Measurements from ENCODE around the gene ZFYVE28. TPM values are rescaled to one million over a fixed set of nuclear protein-coding genes. Genes with fewer than 3 reads are reported as not detected.

Gene ZFYVE28
- polyA plus RNA-seq, 6 donors from 2014 or later = 0.71 to 2.9 (median 1.4) TPM

GRCh38 chr4:2417226-2417764, 1.1 kb downstream of the ZFYVE28 start:
- peak; percentile 12 for DNase-seq
- H3K27me3 Mint-ChIP-seq = peaks cover 46 to 78% (median 57%) of the 10 kb centered on the region in 3 donors
- H3K9me3 Mint-ChIP-seq = no peaks in the 10 kb centered on the region
- H3K4me1 Mint-ChIP-seq = peaks cover 36 to 59% (median 58%) of the 10 kb centered on the region in 3 donors
- no peak for ATAC-seq (ENCODE audit: low read depth in 2 of 2)
- H3K4me3 Mint-ChIP-seq = peak overlapping the region; percentile 80 to 93 (median 88)
- H3K27ac Mint-ChIP-seq = peak overlapping the region in 1 of 6 donors; percentile 81
- no peaks in the 10 kb centered on the region for H3K36me3 Mint-ChIP-seq

- H3K27ac Mint-ChIP-seq = peak overlapping the region in 2 of 6 donors; percentile 28 to 51
- H3K9me3 Mint-ChIP-seq = no peaks in the 10 kb centered on the region
- H3K36me3 Mint-ChIP-seq = no peaks in the 10 kb centered on the region
- peaks cover 45 to 76% (median 57%) of the 10 kb centered on the region in 3 donors for H3K27me3 Mint-ChIP-seq
- ATAC-seq (ENCODE audit: low read depth in 2 of 2) (no peak), DNase-seq (peak; percentile 14)
- H3K4me1 Mint-ChIP-seq = peaks cover 33 to 56% (median 55%) of the 10 kb centered on the region in 3 donors
- H3K4me3 Mint-ChIP-seq = peak overlapping the region; percentile 54 to 88 (median 74)
These were observed 1.8 kb downstream of the ZFYVE28 start for GRCh38 chr4:2416564-2417225.

DNA sequence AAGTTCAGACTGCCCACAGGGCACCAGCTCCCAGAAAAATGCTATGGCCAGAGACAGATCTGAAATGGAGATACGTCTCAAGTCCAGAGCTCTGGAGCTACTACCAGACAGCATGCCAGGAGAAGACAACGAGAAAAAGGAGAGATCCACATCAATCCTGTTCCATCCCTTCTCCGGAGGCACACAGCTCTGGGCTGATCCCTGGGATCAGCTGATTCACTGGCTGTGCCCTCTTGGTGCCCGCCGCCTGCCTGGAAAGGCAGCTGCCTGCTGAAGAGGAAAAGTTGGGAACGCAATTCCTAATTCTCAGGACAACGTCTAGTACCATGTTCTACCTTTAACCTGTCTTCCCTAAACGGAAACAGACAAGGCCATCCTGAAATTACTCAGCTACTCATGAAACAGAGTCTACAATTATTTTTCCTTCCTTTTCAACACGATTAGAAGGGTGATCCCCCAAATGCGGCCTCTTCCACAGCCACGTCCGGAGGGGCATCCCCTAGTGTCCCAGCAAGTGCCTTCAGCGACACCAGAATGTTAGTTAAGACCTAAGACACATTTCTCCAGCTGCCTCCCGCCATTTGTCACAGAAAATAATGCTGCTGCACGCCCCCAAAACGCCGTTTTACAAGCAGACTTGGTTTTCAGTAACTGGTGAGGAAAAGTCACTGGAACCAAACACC, 2.4 kb downstream of the ZFYVE28 start:
- no peak for DNase-seq
- peaks cover 33 to 55% (median 53%) of the 10 kb centered on the region in 3 donors for H3K4me1 Mint-ChIP-seq
- peaks cover 45 to 79% (median 63%) of the 10 kb centered on the region in 3 donors for H3K27me3 Mint-ChIP-seq

GRCh38 chr4:2415213-2415612, 3.2 kb downstream of the ZFYVE28 start:
- Mint-ChIP-seq H3K4me3 (peak overlapping the region in 2 of 8 donors; percentile 22 to 70), H3K4me1 (peaks cover 32 to 53% (median 48%) of the 10 kb centered on the region in 3 donors), H3K36me3 (no peaks in the 10 kb centered on the region), H3K27ac (no peak overlapping the region), H3K9me3 (no peaks in the 10 kb centered on the region), H3K27me3 (peaks cover 45 to 79% (median 63%) of the 10 kb centered on the region in 3 donors)
- DNase-seq = no peak
- no peak for ATAC-seq (ENCODE audit: low read depth in 2 of 2)

More for the DNA sequence above, 2.4 kb downstream of the ZFYVE28 start:
- ATAC-seq (ENCODE audit: low read depth in 2 of 2) = no peak
- Mint-ChIP-seq H3K4me3 (peak overlapping the region; percentile 54 to 88 (median 74)), H3K27ac (peak overlapping the region in 2 of 6 donors; percentile 28 to 51), H3K36me3 (no peaks in the 10 kb centered on the region), H3K9me3 (no peaks in the 10 kb centered on the region)

- Mint-ChIP-seq H3K4me3 (peak overlapping the region in 6 of 8 donors; percentile 10 to 91 (median 82)), H3K36me3 (no peaks in the 10 kb centered on the region), H3K27ac (peak overlapping the region in 1 of 6 donors; percentile 9), H3K9me3 (no peaks in the 10 kb centered on the region), H3K27me3 (peaks cover 44 to 72% (median 67%) of the 10 kb centered on the region in 3 donors), H3K4me1 (peaks cover 22 to 41% (median 36%) of the 10 kb centered on the region in 3 donors)
- ATAC-seq (ENCODE audit: low read depth in 2 of 2) (no peak), DNase-seq (no peak)
These were observed 4.4 kb downstream of the ZFYVE28 start for GRCh38 chr4:2413821-2414610.

DNA sequence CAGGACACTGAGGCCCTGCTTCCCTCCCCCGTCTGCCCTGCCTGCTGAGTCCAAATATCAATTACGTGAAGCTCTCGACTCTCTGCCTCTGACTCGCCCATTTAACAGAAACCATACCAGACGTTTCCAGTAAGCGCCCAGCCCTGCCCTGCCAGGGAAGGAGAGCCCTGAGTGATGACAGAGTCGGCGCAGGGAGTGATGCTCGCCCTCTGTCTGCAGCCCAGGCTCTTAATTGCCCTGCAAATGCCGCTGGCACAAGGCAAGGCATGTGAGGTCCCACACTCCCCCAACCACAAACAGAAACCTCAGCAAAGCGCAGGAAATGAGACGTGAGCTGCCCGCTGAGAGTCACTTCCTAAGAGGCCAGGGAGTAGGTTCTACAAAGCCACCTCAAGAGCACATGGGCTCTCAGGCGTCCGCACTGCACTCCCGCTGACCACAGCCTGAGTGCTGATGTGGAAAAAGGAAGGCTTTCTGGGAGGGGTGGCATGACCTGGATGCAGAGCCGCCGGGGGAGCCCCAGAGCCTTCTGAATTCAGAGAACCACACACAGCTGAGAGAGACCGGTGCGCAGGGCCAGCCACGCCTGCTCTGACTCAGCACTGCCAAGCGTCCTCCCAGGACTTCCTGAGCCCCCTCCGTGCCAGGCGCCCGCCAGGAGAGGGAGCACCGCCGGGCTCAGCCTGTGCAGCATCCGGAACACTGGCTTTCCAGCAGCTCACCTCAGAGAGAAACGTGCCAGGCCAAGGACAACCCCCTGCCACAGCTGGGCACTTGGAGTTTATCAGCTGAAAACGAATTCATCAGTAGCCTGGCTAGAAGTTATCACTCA, 5.3 kb downstream of the ZFYVE28 start:
- Mint-ChIP-seq H3K4me1 (peaks cover 19 to 40% (median 34%) of the 10 kb centered on the region in 3 donors), H3K27me3 (peaks cover 43 to 76% (median 69%) of the 10 kb centered on the region in 3 donors), H3K36me3 (no peaks in the 10 kb centered on the region), H3K27ac (peak overlapping the region in 4 of 6 donors; percentile 18 to 72 (median 44)), H3K9me3 (no peaks in the 10 kb centered on the region), H3K4me3 (peak overlapping the region; percentile 76 to 91 (median 85))
- ATAC-seq (ENCODE audit: low read depth in 2 of 2) = peak; percentile 67 to 73
- peak; percentile 58 for DNase-seq

- H3K36me3 Mint-ChIP-seq = no peaks in the 10 kb centered on the region
- no peaks in the 10 kb centered on the region for H3K9me3 Mint-ChIP-seq
- ATAC-seq (ENCODE audit: low read depth in 2 of 2) (no peak), DNase-seq (no peak)
- peaks cover 13 to 35% (median 28%) of the 10 kb centered on the region in 3 donors for H3K4me1 Mint-ChIP-seq
- H3K27me3 Mint-ChIP-seq = peaks cover 43 to 75% (median 68%) of the 10 kb centered on the region in 3 donors
- H3K4me3 Mint-ChIP-seq = peak overlapping the region; percentile 76 to 91 (median 85)
- peak overlapping the region in 4 of 6 donors; percentile 3 to 72 (median 42) for H3K27ac Mint-ChIP-seq
These were observed 5.9 kb downstream of the ZFYVE28 start for GRCh38 chr4:2412534-2412884.

DNA sequence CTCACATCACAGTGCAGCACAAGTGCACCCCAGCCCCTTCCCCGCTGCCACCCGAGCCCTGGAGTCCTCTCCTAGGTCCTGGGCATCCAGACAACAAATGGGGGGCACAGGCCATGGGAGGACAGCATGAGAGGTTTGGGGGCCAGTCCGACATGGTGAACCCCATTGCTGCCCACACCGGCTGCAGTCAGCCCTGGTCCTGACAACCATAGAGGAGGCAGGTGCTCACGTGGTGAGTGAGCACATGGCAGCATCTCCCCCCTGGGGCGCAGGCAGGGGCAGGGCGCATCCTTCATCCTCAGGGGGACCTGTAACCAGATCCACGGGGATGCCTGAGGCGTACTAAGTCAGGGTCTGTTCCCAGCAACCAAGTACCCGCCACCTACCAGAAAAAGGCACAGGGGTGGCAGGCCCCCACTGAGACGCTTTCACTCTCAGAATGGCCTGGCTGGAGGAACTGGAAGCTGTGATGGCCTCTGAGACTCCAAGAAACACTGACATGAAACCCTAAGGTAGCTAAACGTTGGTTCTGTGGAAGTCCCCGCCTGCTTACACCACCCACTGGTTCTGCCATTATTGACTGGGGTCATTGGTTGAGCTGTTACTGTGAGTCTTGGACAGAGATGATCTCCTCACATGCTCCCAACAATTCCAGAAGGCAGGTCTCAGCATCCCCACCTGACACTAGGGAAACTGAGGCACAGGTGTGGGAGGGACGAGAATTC, 6.5 kb downstream of the ZFYVE28 start:
- ATAC-seq (ENCODE audit: low read depth in 2 of 2) = no peak
- Mint-ChIP-seq H3K27me3 (peaks cover 43 to 73% (median 71%) of the 10 kb centered on the region in 3 donors), H3K4me1 (peaks cover 13 to 34% (median 27%) of the 10 kb centered on the region in 3 donors), H3K4me3 (peak overlapping the region in 7 of 8 donors; percentile 30 to 88 (median 77)), H3K9me3 (no peaks in the 10 kb centered on the region), H3K27ac (peak overlapping the region in 1 of 6 donors; percentile 39), H3K36me3 (no peaks in the 10 kb centered on the region)
- DNase-seq = no peak

- H3K27ac Mint-ChIP-seq = no peak overlapping the region
- peaks cover 9 to 23% (median 20%) of the 10 kb centered on the region in 3 donors for H3K4me1 Mint-ChIP-seq
- no peak overlapping the region for H3K4me3 Mint-ChIP-seq
These were observed 9.1 kb downstream of the ZFYVE28 start for GRCh38 chr4:2409381-2409783.

DNA sequence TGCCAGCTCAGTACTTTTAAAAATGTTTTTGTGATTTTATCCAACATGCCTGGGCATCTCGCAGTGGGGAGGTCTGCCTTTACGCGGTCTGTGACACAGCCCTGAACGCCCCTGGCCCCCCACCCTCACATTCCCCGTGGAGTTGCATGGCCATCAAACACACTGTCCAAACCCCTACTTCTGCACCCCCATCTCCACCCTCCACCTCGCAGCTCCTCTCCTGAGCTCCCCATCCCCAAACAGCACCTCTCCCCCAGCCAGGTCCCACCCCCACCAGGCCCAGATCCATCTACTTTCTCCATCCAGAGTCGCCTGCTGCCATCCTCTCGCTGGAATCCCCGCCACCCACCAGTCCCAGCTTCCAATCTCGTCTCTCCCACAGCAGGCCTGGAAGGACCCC, 9.5 kb downstream of the ZFYVE28 start:
- Mint-ChIP-seq H3K4me3 (no peak overlapping the region), H3K4me1 (peaks cover 9 to 20% (median 18%) of the 10 kb centered on the region in 3 donors), H3K9me3 (no peaks in the 10 kb centered on the region), H3K27me3 (peaks cover 23 to 47% (median 47%) of the 10 kb centered on the region in 3 donors), H3K36me3 (no peaks in the 10 kb centered on the region), H3K27ac (no peak overlapping the region)
- DNase-seq (no peak), ATAC-seq (ENCODE audit: low read depth in 2 of 2) (no peak)

More at GRCh38 chr4:2409381-2409783, 9.1 kb downstream of the ZFYVE28 start:
- peaks cover 25 to 51% (median 49%) of the 10 kb centered on the region in 3 donors for H3K27me3 Mint-ChIP-seq
- no peaks in the 10 kb centered on the region for H3K9me3 Mint-ChIP-seq
- no peak for DNase-seq
- ATAC-seq (ENCODE audit: low read depth in 2 of 2) = no peak
- no peaks in the 10 kb centered on the region for H3K36me3 Mint-ChIP-seq

DNA sequence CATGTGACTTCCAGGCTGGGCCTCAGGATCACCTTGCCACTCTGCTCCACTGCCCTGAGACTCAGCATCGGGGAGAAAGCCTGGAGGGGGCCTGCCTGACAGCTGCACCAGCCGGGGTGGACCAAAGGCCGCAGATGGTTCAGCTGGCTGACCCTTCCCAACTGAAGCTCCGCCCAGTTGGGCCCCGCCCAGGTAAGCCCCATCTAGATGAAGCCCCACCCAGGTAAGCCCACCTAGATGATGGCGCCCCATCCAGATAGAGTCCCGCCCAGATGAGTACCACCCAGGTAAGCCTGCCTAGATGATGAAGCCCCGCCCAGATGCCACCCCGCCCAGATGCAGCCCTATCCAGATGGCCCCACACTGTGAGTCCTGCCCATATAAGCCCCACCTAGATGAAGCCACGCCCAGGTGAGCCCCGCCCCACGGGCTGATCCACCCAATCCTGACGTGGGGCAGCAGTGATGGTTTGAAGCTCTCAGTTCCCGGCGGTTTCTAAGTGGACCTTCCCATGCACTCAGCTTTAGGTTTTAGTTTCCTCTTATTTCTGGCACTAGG, 10.0 kb downstream of the ZFYVE28 start:
- no peak for ATAC-seq (ENCODE audit: low read depth in 2 of 2)
- H3K36me3 Mint-ChIP-seq = no peaks in the 10 kb centered on the region
- peaks cover 23 to 47% (median 42%) of the 10 kb centered on the region in 3 donors for H3K27me3 Mint-ChIP-seq
- H3K9me3 Mint-ChIP-seq = no peaks in the 10 kb centered on the region
- no peak for DNase-seq
- H3K4me3 Mint-ChIP-seq = no peak overlapping the region
- peak overlapping the region in 1 of 6 donors; percentile 29 for H3K27ac Mint-ChIP-seq
- H3K4me1 Mint-ChIP-seq = peaks cover 9 to 15% (median 13%) of the 10 kb centered on the region in 3 donors

All from naive B cell (primary cell).